H9 (cell line): ENCODE measurements around the gene PAX8. TPM values are rescaled to one million over a fixed set of nuclear protein-coding genes. Genes with fewer than 3 reads are reported as not detected.

Experiments used
- DNase-seq: peaks from one replicate; pipeline ENCODE4 v3.0.0-alpha.2; 2017
- H2AFZ ChIP-seq: one replicate; pipeline ENCODE4 v1.6.1; 2013; ENCODE audit warnings: mild to moderate bottlenecking, low read length, control low read depth, moderate library complexity
- H2AK5ac ChIP-seq: 2 replicates; pipeline ENCODE4 v1.6.1; 2013; ENCODE audit warnings: low read length, control low read depth, mixed read lengths; ENCODE audit not compliant: insufficient read length
- H2BK120ac ChIP-seq: one replicate; pipeline ENCODE4 v1.6.1; 2013; ENCODE audit warnings: low read depth, mild to moderate bottlenecking, low read length, control low read depth, inconsistent platforms; ENCODE audit not compliant: poor library complexity, severe bottlenecking
- H2BK12ac ChIP-seq: 2 replicates; pipeline ENCODE4 v1.6.1; 2013; ENCODE audit warnings: low read length, control low read depth, mixed read lengths, low read depth; ENCODE audit not compliant: insufficient read length
- H2BK15ac ChIP-seq: 2 replicates; pipeline ENCODE4 v1.6.1; 2013; ENCODE audit warnings: low read depth, low read length, control low read depth
- H2BK20ac ChIP-seq: one replicate; pipeline ENCODE4 v1.6.1; 2013; ENCODE audit warnings: low read depth, mild to moderate bottlenecking, low read length, control low read depth, inconsistent platforms; ENCODE audit not compliant: poor library complexity, severe bottlenecking
- H2BK5ac ChIP-seq: 2 replicates; pipeline ENCODE4 v1.6.1; 2013; ENCODE audit warnings: low read length, control low read depth, mixed read lengths; ENCODE audit not compliant: insufficient read length
- H3K14ac ChIP-seq: 2 replicates; pipeline ENCODE4 v1.6.1; 2013; ENCODE audit warnings: low read length, control low read depth; ENCODE audit not compliant: insufficient read depth
- H3K18ac ChIP-seq: 2 replicates; pipeline ENCODE4 v1.6.1; 2013; ENCODE audit warnings: low read depth, mild to moderate bottlenecking, mixed read lengths, low read length, control low read depth; ENCODE audit not compliant: insufficient read length
- H3K23ac ChIP-seq: 2 replicates; pipeline ENCODE4 v1.6.1; 2013; ENCODE audit warnings: low read length, control low read depth, mixed read lengths, low read depth; ENCODE audit not compliant: insufficient read length
- H3K23me2 ChIP-seq: 2 replicates; pipeline ENCODE4 v1.6.1; 2013; ENCODE audit warnings: low read depth, mild to moderate bottlenecking, mixed read lengths, low read length, control low read depth; ENCODE audit not compliant: insufficient read length, poor library complexity, severe bottlenecking
- H3K27ac ChIP-seq: 2 replicates; pipeline ENCODE4 v1.5.1; 2013; ENCODE audit warnings: low read length, control low read depth, mixed read lengths, low read depth; ENCODE audit not compliant: insufficient read length
- H3K27me3 ChIP-seq: 2 replicates; pipeline ENCODE4 v1.6.1; 2013; ENCODE audit warnings: low read length, control low read depth, inconsistent platforms; ENCODE audit not compliant: insufficient read depth
- H3K4ac ChIP-seq: 2 replicates; pipeline ENCODE4 v1.6.1; 2013; ENCODE audit warnings: low read depth, mild to moderate bottlenecking, control low read depth, inconsistent platforms, low read length, moderate library complexity
- H3K4me1 ChIP-seq: 2 replicates; pipeline ENCODE4 v1.6.1; 2013; ENCODE audit warnings: low read length, control low read depth, inconsistent platforms; ENCODE audit not compliant: insufficient read depth
- H3K4me2 ChIP-seq: 2 replicates; pipeline ENCODE4 v1.6.1; 2013; ENCODE audit warnings: low read length, control low read depth, mixed read lengths; ENCODE audit not compliant: insufficient read length, insufficient read depth
- H3K56ac ChIP-seq: 2 replicates; pipeline ENCODE4 v1.6.1; 2013; ENCODE audit warnings: low read depth, mild to moderate bottlenecking, mixed read lengths, low read length, control low read depth; ENCODE audit not compliant: insufficient read length
- H3K79me1 ChIP-seq: 2 replicates; pipeline ENCODE4 v1.6.1; 2013; ENCODE audit warnings: low read depth, mild to moderate bottlenecking, moderate library complexity, low read length, control low read depth, inconsistent platforms; ENCODE audit not compliant: insufficient read depth, poor library complexity, severe bottlenecking
- H3K79me2 ChIP-seq: 2 replicates; pipeline ENCODE4 v1.6.1; 2013; ENCODE audit warnings: low read length, control low read depth, inconsistent platforms; ENCODE audit not compliant: insufficient read depth
- H3K9ac ChIP-seq: 2 replicates; pipeline ENCODE4 v1.6.1; 2013; ENCODE audit warnings: low read length, control low read depth, mixed read lengths; ENCODE audit not compliant: insufficient read length; ENCODE audit errors: extremely low read depth
- H3K9me3 ChIP-seq: one replicate; pipeline ENCODE4 v1.6.1; 2013; ENCODE audit warnings: low read depth, low read length, inconsistent platforms; ENCODE audit not compliant: control insufficient read depth
- H3T11ph ChIP-seq: one replicate; pipeline ENCODE4 v1.6.1; 2013; ENCODE audit warnings: mild to moderate bottlenecking, low read length, control low read depth, inconsistent platforms
- H4K20me1 ChIP-seq: one replicate; pipeline ENCODE4 v1.6.1; 2013; ENCODE audit not compliant: control insufficient read depth, insufficient read length, insufficient read depth
- H4K5ac ChIP-seq: 2 replicates; pipeline ENCODE4 v1.6.1; 2013; ENCODE audit warnings: low read depth, mild to moderate bottlenecking, mixed read lengths, low read length, control low read depth; ENCODE audit not compliant: insufficient read length
- H4K8ac ChIP-seq: replicated peaks from 2 replicates; pipeline ENCODE4 v1.6.1; 2013; ENCODE audit warnings: low read length, control low read depth, mixed read lengths, low read depth; ENCODE audit not compliant: insufficient read length
- H4K91ac ChIP-seq: 2 replicates; pipeline ENCODE4 v1.6.1; 2013; ENCODE audit warnings: low read depth, mild to moderate bottlenecking, moderate library complexity, mixed read lengths, low read length, control low read depth; ENCODE audit not compliant: insufficient read length
- H3K27ac Mint-ChIP-seq, 3 experiments: 2 replicates in 2 of 3; 3 replicates in 1 of 3; pipeline ENCODE4 v1.8.0; 2020 to 2021; ENCODE audit warnings: mixed read lengths in 3 of 3, mild to moderate bottlenecking in 1 of 3, moderate library complexity in 1 of 3
- H3K27me3 Mint-ChIP-seq: 2 replicates; pipeline ENCODE4 v1.8.0; 2021; ENCODE audit warnings: low read depth, mild to moderate bottlenecking, moderate library complexity, mixed read lengths
- H3K36me3 Mint-ChIP-seq, 3 experiments: 2 replicates in 2 of 3; 3 replicates in 1 of 3; pipeline ENCODE4 v1.8.0; 2020 to 2021; ENCODE audit warnings: low read depth in 3 of 3, mixed read lengths in 3 of 3; ENCODE audit not compliant: insufficient read depth in 1 of 3
- H3K4me1 Mint-ChIP-seq, 2 experiments: 2 replicates each; pipeline ENCODE4 v1.8.0; 2020; ENCODE audit warnings: mixed read lengths in 2 of 2
- H3K4me3 Mint-ChIP-seq, 2 experiments: 2 replicates in 1 of 2; 3 replicates in 1 of 2; pipeline ENCODE4 v1.8.0; 2020 to 2021; ENCODE audit warnings: mild to moderate bottlenecking in 2 of 2, mixed read lengths in 2 of 2, moderate library complexity in 1 of 2
- H3K9me3 Mint-ChIP-seq, 2 experiments: 2 replicates in 1 of 2; 3 replicates in 1 of 2; pipeline ENCODE4 v1.8.0; 2020; ENCODE audit warnings: mild to moderate bottlenecking in 2 of 2, mixed read lengths in 2 of 2, moderate library complexity in 1 of 2
- CTCF ChIP-seq: fragments of 200-600 bp; sonication (generic); conservative IDR thresholded peaks from 3 replicates; pipeline ENCODE4 v1.8.0; 2021; ENCODE audit warnings: antibody characterized with exemption, mild to moderate bottlenecking
- WGBS: extraction: QIAGEN DNeasy Blood & Tissue Kit; methylation state at CpG from one replicate; pipeline ENCODE4 v1.1.7; 2013; ENCODE audit warnings: missing lambda C conversion rate, low lambda C conversion rate, mixed read lengths; ENCODE audit not compliant: insufficient read length; ENCODE audit errors: extremely low coverage; 5-methylcytosine and 5-hydroxymethylcytosine counted together
- total RNA-seq: library from RNA; stranded (reverse); gene quantifications from 2 replicates; pipeline ENCODE4 v1.2.1, GENCODE V29; 2021

Gene PAX8
- total RNA-seq, 1 experiment from 2014 or later: not detected

DNA sequence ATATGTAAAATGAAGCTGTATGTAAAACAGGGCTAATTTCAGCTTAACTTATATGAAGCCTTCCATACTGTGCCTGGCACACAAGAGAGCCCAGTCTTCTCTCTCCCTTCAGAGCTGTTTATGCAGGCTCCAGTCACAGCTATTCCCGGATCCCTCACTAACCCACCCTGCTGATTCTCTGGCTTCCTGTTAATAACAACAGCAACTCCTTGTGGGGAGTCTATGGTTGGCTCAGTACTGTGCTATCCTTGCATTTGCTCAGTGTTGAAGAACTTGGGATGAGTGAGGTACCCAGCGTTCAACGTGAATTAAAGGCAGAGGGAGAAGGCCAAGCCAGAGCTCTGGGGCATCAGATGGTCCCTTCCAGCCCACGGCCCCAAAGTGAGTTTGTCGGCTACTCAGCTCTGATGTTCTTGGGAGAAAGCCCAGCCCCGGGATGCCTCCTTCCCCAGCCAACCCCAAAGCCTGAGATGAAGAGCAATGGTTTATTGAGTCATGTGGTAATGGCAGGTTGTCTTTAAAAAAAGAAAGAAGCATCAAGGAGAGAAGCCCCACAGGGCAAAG lies 61.7 kb downstream of the PAX8 start:
- no peaks in the 10 kb centered on the region for H3K79me1 ChIP-seq
- H3K23me2 ChIP-seq: no peaks in the 10 kb centered on the region
- H2AFZ ChIP-seq: no peak overlapping the region
- H2BK12ac ChIP-seq: no peak overlapping the region
- no peak overlapping the region for H3K56ac ChIP-seq
- no peak overlapping the region for H4K5ac ChIP-seq
- no peak for DNase-seq
- whole genome bisulfite sequencing: no CpG with 5 or more reads among the region's 6 CpGs
- H3K36me3 Mint-ChIP-seq: no peaks in the 10 kb centered on the region
- no peaks in the 10 kb centered on the region for H3K4me1 ChIP-seq
- H3K27ac Mint-ChIP-seq: no peak overlapping the region
- no peaks in the 10 kb centered on the region for H4K20me1 ChIP-seq
- no peaks in the 10 kb centered on the region for H3K79me2 ChIP-seq
- H3K9ac ChIP-seq: no peak overlapping the region
- peaks cover 5% of the 10 kb centered on the region for H3K27me3 Mint-ChIP-seq
- no peak overlapping the region for H2BK20ac ChIP-seq
- no peak overlapping the region for H3K4me3 Mint-ChIP-seq
- H3K4ac ChIP-seq: no peak overlapping the region
- H2BK15ac ChIP-seq: no peak overlapping the region
- no peak overlapping the region for H4K91ac ChIP-seq
- H3K9me3 ChIP-seq: no peaks in the 10 kb centered on the region
- H3K9me3 Mint-ChIP-seq: no peaks in the 10 kb centered on the region
- no peak overlapping the region for H3K23ac ChIP-seq
- no peak overlapping the region for H2BK5ac ChIP-seq
- H3K14ac ChIP-seq: no peak overlapping the region
- no peak overlapping the region for H4K8ac ChIP-seq
- H3K27ac ChIP-seq: no peak overlapping the region
- TF ChIP-seq CTCF: no peak
- peaks cover 23 to 50% of the 10 kb centered on the region in 2 experiments for H3K4me1 Mint-ChIP-seq
- H3K18ac ChIP-seq: no peak overlapping the region
- no peaks in the 10 kb centered on the region for H3K27me3 ChIP-seq
- H2AK5ac ChIP-seq: no peak overlapping the region
- H3K4me2 ChIP-seq: no peak overlapping the region
- no peak overlapping the region for H3T11ph ChIP-seq
- H2BK120ac ChIP-seq: no peak overlapping the region
